DND-41 (cell line): ENCODE data around the gene ZNF445.

ENCODE experiments used
- ATAC-seq: fragments of 200-7000 bp; cut with Tn5 transposase; 3 replicates; pipeline ENCODE4 v1.9.1; 2021; ENCODE audit warnings: low read depth; ENCODE audit not compliant: insufficient read depth
- DNase-seq: peaks from one replicate; pipeline ENCODE4 v3.0.0-alpha.2; 2020
- H2AFZ ChIP-seq: 2 replicates; pipeline ENCODE4 v1.6.0; 2012; ENCODE audit warnings: low read depth, low read length
- H3K27ac ChIP-seq: 2 replicates; pipeline ENCODE4 v1.5.1; 2012; ENCODE audit warnings: low read length, inconsistent platforms
- H3K27me3 ChIP-seq: fragments of 200-600 bp; sonication (generic); 2 replicates; pipeline ENCODE4 v1.6.0; 2012; ENCODE audit warnings: low read length, mild to moderate bottlenecking, inconsistent platforms; ENCODE audit not compliant: insufficient read depth, poor library complexity
- H3K36me3 ChIP-seq: 2 replicates; pipeline ENCODE4 v1.5.1; 2012; ENCODE audit warnings: low read length, inconsistent platforms; ENCODE audit not compliant: insufficient read depth
- H3K4me1 ChIP-seq: 2 replicates; pipeline ENCODE4 v1.5.1; 2012; ENCODE audit warnings: mild to moderate bottlenecking, low read length; ENCODE audit not compliant: insufficient read depth
- H3K4me2 ChIP-seq: 2 replicates; pipeline ENCODE4 v1.6.0; 2012; ENCODE audit warnings: mild to moderate bottlenecking, moderate library complexity, low read length, inconsistent platforms; ENCODE audit not compliant: insufficient read depth
- H3K4me3 ChIP-seq, 2 experiments: fragments of 200-600 bp in 1 of 2; shearing (Covaris generic) in 1 of 2; 2 replicates each; pipeline ENCODE4 v1.5.1; 2012 to 2016; ENCODE audit warnings: inconsistent platforms in 2 of 2, low read length in 2 of 2, mild to moderate bottlenecking in 2 of 2, low read depth in 1 of 2, moderate library complexity in 1 of 2
- H3K79me2 ChIP-seq: 2 replicates; pipeline ENCODE4 v1.6.0; 2012; ENCODE audit warnings: low read length, inconsistent platforms; ENCODE audit not compliant: insufficient read depth
- H3K9ac ChIP-seq: 2 replicates; pipeline ENCODE4 v1.6.0; 2012; ENCODE audit warnings: low read depth, mild to moderate bottlenecking, inconsistent platforms, low read length, moderate library complexity
- H3K9me3 ChIP-seq: 2 replicates; pipeline ENCODE4 v1.5.1; 2012; ENCODE audit warnings: low read length, moderate library complexity, mild to moderate bottlenecking, inconsistent platforms; ENCODE audit not compliant: insufficient read depth, severe bottlenecking
- H4K20me1 ChIP-seq: 2 replicates; pipeline ENCODE4 v1.6.0; 2012; ENCODE audit warnings: low read length; ENCODE audit not compliant: insufficient read depth
- CTCF ChIP-seq: IDR thresholded peaks from 2 replicates; pipeline ENCODE4 v1.5.1; 2012; ENCODE audit warnings: borderline replicate concordance, low read length, moderate library complexity, mild to moderate bottlenecking; ENCODE audit not compliant: poor library complexity, severe bottlenecking; ENCODE audit errors: extremely low read depth
- EZH2 ChIP-seq: IDR thresholded peaks from 3 replicates; pipeline ENCODE4 v1.6.1; 2012; ENCODE audit warnings: borderline replicate concordance, low read depth, mild to moderate bottlenecking, moderate library complexity, low read length, inconsistent platforms; ENCODE audit not compliant: severe bottlenecking

The ZNF445 gene

GRCh38 chr3:44499149-44499898, 21.9 kb upstream of the ZNF445 start:
- Histone ChIP-seq H3K4me3 (no peak overlapping the region), H3K79me2 (peaks cover 47% of the 10 kb centered on the region), H3K9ac (no peak overlapping the region), H3K4me1 (no peaks in the 10 kb centered on the region), H3K36me3 (peaks cover 56% of the 10 kb centered on the region), H3K27ac (no peak overlapping the region), H4K20me1 (no peaks in the 10 kb centered on the region), H3K27me3 (no peaks in the 10 kb centered on the region), H2AFZ (no peak overlapping the region), H3K9me3 (peaks cover 26% of the 10 kb centered on the region), H3K4me2 (no peak overlapping the region)
- ATAC-seq (no peak), DNase-seq (no peak)
- TF ChIP-seq CTCF (no peak), EZH2 (no peak)

GRCh38 chr3:44495636-44496415, 18.4 kb upstream of the ZNF445 start:
- no peak overlapping the region for H3K27ac ChIP-seq
- no peak for TF ChIP-seq EZH2
- no peak for TF ChIP-seq CTCF
- no peaks in the 10 kb centered on the region for H3K4me1 ChIP-seq
- H4K20me1 ChIP-seq: no peaks in the 10 kb centered on the region
- peaks cover 18% of the 10 kb centered on the region for H3K79me2 ChIP-seq
- DNase-seq: no peak
- no peak overlapping the region for H3K4me2 ChIP-seq
- no peak overlapping the region for H2AFZ ChIP-seq
- peaks cover 39% of the 10 kb centered on the region for H3K36me3 ChIP-seq
- peaks cover 15% of the 10 kb centered on the region for H3K9me3 ChIP-seq
- no peak overlapping the region for H3K4me3 ChIP-seq
- H3K27me3 ChIP-seq: no peaks in the 10 kb centered on the region
- ATAC-seq: no peak
- no peak overlapping the region for H3K9ac ChIP-seq

- peaks cover 5% of the 10 kb centered on the region; the same call in 1 of the 2 replicates for H3K79me2 ChIP-seq
- no peak overlapping the region for H3K4me2 ChIP-seq
- no peak overlapping the region for H3K4me3 ChIP-seq
- no peak for TF ChIP-seq EZH2
- no peak for TF ChIP-seq CTCF
- H2AFZ ChIP-seq: no peak overlapping the region
- ATAC-seq (no peak), DNase-seq (no peak)
- no peaks in the 10 kb centered on the region for H4K20me1 ChIP-seq
- no peak overlapping the region for H3K27ac ChIP-seq
- no peaks in the 10 kb centered on the region for H3K27me3 ChIP-seq
- no peaks in the 10 kb centered on the region for H3K9me3 ChIP-seq
- no peak overlapping the region for H3K9ac ChIP-seq
- peaks cover 12% of the 10 kb centered on the region; the same call in 1 of the 2 replicates for H3K36me3 ChIP-seq
- H3K4me1 ChIP-seq: no peaks in the 10 kb centered on the region
These were observed 15.0 kb upstream of the ZNF445 start for GRCh38 chr3:44492496-44492895.
